Neural progenitor cell (in vitro differentiated cells): ENCODE data around the gene TTC6. TPM values are rescaled to one million over a fixed set of nuclear protein-coding genes. Genes with fewer than 3 reads are reported as not detected.
"Not testable (repeated sequence)": the region's sequence is repeated elsewhere in the genome, so short reads cannot be mapped to it uniquely, and the experiment has no call there.

Experiments used
- DNase-seq: peaks from one replicate; pipeline ENCODE4 v3.0.0-alpha.2; 2016; ENCODE audit warnings: low spot score
- H2AFZ ChIP-seq: fragments of 200-600 bp; sonication (generic); replicated peaks from 2 replicates; pipeline ENCODE4 v1.6.1; 2016; ENCODE audit warnings: antibody characterized with exemption
- H3F3A ChIP-seq: fragments of 200-600 bp; sonication (generic); 2 replicates; pipeline ENCODE4 v1.6.1; 2016; ENCODE audit warnings: antibody characterized with exemption, low read depth
- H3K27ac ChIP-seq: fragments of 200-600 bp; sonication (generic); 2 replicates; pipeline ENCODE4 v1.5.1; 2016; ENCODE audit warnings: mild to moderate bottlenecking
- H3K27me3 ChIP-seq: fragments of 200-600 bp; sonication (generic); 2 replicates; pipeline ENCODE4 v1.6.1; 2016; ENCODE audit warnings: mild to moderate bottlenecking, moderate library complexity
- H3K36me3 ChIP-seq: fragments of 200-600 bp; sonication (generic); 2 replicates; pipeline ENCODE4 v1.5.1; 2016
- H3K4me1 ChIP-seq: fragments of 200-600 bp; sonication (generic); 2 replicates; pipeline ENCODE4 v1.6.1; 2016; ENCODE audit warnings: mixed run types
- H3K4me2 ChIP-seq: fragments of 200-600 bp; sonication (generic); 2 replicates; pipeline ENCODE4 v1.6.1; 2016
- H3K4me3 ChIP-seq: fragments of 200-600 bp; sonication (generic); 2 replicates; pipeline ENCODE4 v1.5.1; 2016
- H3K79me2 ChIP-seq: fragments of 200-600 bp; sonication (generic); 2 replicates; pipeline ENCODE4 v1.6.1; 2016; ENCODE audit warnings: low read depth
- H3K9ac ChIP-seq: fragments of 200-600 bp; sonication (generic); 2 replicates; pipeline ENCODE4 v1.6.1; 2016
- H3K9me3 ChIP-seq: fragments of 200-600 bp; sonication (generic); 2 replicates; pipeline ENCODE4 v1.5.1; 2016; ENCODE audit warnings: low read depth
- H4K20me1 ChIP-seq: fragments of 200-600 bp; sonication (generic); 2 replicates; pipeline ENCODE4 v1.6.1; 2016; ENCODE audit warnings: low read depth
- H3K27ac Mint-ChIP-seq: 3 replicates; pipeline ENCODE4 v1.8.0; 2021; ENCODE audit warnings: mixed read lengths
- H3K27me3 Mint-ChIP-seq: 2 replicates; pipeline ENCODE4 v1.8.0; 2022; ENCODE audit warnings: low read depth, mild to moderate bottlenecking, inconsistent platforms, moderate library complexity, mixed read lengths; ENCODE audit not compliant: insufficient read depth
- H3K36me3 Mint-ChIP-seq: 3 replicates; pipeline ENCODE4 v1.8.0; 2021; ENCODE audit warnings: mixed read lengths
- H3K4me1 Mint-ChIP-seq: 3 replicates; pipeline ENCODE4 v1.8.0; 2021; ENCODE audit warnings: mixed read lengths
- H3K4me3 Mint-ChIP-seq: 3 replicates; pipeline ENCODE4 v1.8.0; 2021; ENCODE audit warnings: mild to moderate bottlenecking, moderate library complexity, mixed read lengths
- H3K9me3 Mint-ChIP-seq: 3 replicates; pipeline ENCODE4 v1.8.0; 2020; ENCODE audit warnings: mixed read lengths
- EZH2 ChIP-seq: fragments of 200-600 bp; sonication (generic); IDR thresholded peaks from 2 replicates; pipeline ENCODE4 v1.6.1; 2017; ENCODE audit warnings: antibody characterized with exemption, mild to moderate bottlenecking, moderate library complexity
- EZH2phosphoT487 ChIP-seq: fragments of 200-600 bp; sonication (generic); IDR thresholded peaks from 2 replicates; pipeline ENCODE4 v1.6.1; 2017; ENCODE audit warnings: antibody characterized with exemption
- total RNA-seq: library from RNA; depleted of rRNA; stranded (reverse); fragments of >200 nt; gene quantifications from 2 replicates; pipeline ENCODE4 v1.2.3, GENCODE V29; 2015; ENCODE audit warnings: low replicate concordance
- TF ChIP-seq, protein P1 (sequence below): fragments of 200-600 bp; sonication (generic); IDR thresholded peaks from 2 replicates; pipeline ENCODE4 v1.5.1; 2017; ENCODE audit warnings: antibody characterized with exemption, mild to moderate bottlenecking

Gene TTC6
- total RNA-seq, 1 donor from 2014 or later: 2.6 TPM

DNA sequence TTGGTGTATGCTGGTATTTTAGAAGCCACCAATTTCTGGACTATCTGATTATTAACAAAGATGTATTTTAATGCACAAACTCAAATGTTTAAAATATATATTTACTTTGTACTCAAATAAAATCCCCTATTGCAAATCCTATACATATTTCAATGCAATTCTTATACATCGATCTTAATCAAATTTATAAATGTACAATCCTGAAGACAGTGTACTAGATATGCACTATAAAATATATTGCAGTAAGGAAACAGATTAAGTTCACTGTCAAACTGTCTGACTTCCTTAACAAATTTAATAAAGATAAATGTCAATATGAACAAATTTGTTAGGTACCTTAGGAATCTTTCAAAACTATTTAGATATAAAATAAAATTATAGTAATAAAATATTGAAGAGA is 44.3 kb upstream of the TTC6 start:
- TF ChIP-seq EZH2 (no peak), EZH2phosphoT487 (no peak)
- TF ChIP-seq, protein P1, sequence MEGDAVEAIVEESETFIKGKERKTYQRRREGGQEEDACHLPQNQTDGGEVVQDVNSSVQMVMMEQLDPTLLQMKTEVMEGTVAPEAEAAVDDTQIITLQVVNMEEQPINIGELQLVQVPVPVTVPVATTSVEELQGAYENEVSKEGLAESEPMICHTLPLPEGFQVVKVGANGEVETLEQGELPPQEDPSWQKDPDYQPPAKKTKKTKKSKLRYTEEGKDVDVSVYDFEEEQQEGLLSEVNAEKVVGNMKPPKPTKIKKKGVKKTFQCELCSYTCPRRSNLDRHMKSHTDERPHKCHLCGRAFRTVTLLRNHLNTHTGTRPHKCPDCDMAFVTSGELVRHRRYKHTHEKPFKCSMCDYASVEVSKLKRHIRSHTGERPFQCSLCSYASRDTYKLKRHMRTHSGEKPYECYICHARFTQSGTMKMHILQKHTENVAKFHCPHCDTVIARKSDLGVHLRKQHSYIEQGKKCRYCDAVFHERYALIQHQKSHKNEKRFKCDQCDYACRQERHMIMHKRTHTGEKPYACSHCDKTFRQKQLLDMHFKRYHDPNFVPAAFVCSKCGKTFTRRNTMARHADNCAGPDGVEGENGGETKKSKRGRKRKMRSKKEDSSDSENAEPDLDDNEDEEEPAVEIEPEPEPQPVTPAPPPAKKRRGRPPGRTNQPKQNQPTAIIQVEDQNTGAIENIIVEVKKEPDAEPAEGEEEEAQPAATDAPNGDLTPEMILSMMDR: no peak
- no peaks in the 10 kb centered on the region for H3K27me3 ChIP-seq
- no peaks in the 10 kb centered on the region for H3K4me1 ChIP-seq
- no peak overlapping the region for H2AFZ ChIP-seq
- DNase-seq: no peak
- Mint-ChIP-seq H3K4me3 (no peak overlapping the region), H3K4me1 (no peaks in the 10 kb centered on the region), H3K36me3 (peaks cover 2% of the 10 kb centered on the region), H3K27me3 (peaks cover 5% of the 10 kb centered on the region), H3K9me3 (peaks cover 15% of the 10 kb centered on the region), H3K27ac (no peak overlapping the region)
- H3K9ac ChIP-seq: no peak overlapping the region
- no peak overlapping the region for H3K27ac ChIP-seq
- no peaks in the 10 kb centered on the region for H3F3A ChIP-seq
- H3K9me3 ChIP-seq: no peaks in the 10 kb centered on the region
- no peaks in the 10 kb centered on the region for H4K20me1 ChIP-seq
- no peak overlapping the region for H3K4me2 ChIP-seq
- no peak overlapping the region for H3K4me3 ChIP-seq
- H3K36me3 ChIP-seq: peaks cover 8% of the 10 kb centered on the region
- H3K79me2 ChIP-seq: no peaks in the 10 kb centered on the region

DNA sequence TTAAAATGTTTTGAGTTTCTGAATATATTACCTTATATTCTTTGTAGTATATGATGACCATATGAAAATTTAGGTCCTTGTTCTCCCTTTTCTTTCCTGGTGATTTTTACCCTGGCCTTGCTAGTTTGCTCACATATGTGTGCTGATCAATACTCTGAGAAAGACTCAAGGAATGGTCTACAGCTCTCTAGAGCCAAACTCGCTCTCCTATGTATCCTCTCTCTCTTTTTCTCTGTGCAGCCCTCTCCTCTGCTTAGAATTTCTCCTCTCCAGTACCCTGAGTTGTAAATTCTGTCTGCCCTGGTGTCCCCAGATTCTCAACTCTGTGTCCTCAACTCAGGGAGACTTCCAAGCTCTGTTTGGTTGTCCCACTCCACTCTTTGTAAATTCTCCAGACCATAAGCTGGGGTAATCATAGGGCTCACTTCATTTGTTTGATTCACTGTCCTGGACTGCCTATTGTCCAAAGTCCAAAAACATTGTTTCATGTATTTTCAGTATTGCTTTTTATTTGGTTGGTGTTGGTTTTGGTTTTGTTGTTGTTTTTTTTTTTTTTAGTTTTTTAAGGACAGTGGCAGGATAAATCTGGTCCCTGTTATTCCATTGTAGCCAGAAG is 41.4 kb upstream of the TTC6 start:
- Mint-ChIP-seq H3K9me3 (peaks cover 23% of the 10 kb centered on the region), H3K4me1 (peaks cover 2% of the 10 kb centered on the region), H3K27ac (no peak overlapping the region), H3K27me3 (peaks cover 5% of the 10 kb centered on the region), H3K36me3 (peaks cover 7% of the 10 kb centered on the region), H3K4me3 (no peak overlapping the region)
- no peak for DNase-seq
- Histone ChIP-seq H3K9me3 (no peaks in the 10 kb centered on the region), H3F3A (no peaks in the 10 kb centered on the region), H3K4me2 (no peak overlapping the region), H3K9ac (no peak overlapping the region), H3K36me3 (peaks cover 8% of the 10 kb centered on the region), H3K27me3 (no peaks in the 10 kb centered on the region), H2AFZ (no peak overlapping the region), H3K27ac (no peak overlapping the region), H4K20me1 (no peaks in the 10 kb centered on the region), H3K4me3 (no peak overlapping the region), H3K79me2 (no peaks in the 10 kb centered on the region), H3K4me1 (no peaks in the 10 kb centered on the region)
- TF ChIP-seq EZH2 (no peak), EZH2phosphoT487 (no peak)
- TF ChIP-seq, protein P1: no peak

DNA sequence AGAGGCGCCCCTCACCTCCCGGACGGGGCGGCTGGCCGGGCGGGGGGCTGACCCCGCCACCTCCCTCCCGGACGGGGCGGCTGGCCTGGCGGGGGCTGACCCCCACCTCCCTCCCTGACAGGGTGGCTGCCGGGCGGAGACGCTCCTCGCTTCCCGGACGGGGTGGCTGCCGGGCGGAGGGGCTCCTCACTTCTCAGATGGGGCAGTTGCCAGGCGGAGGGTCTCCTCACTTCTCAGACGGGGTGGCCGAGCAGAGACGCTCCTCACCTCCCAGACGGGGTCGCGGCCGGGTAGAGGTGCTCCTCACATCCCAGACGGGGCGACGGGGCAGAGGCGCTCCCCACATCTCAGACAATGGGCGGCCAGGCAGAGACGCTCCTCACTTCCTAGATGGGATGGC is 39.8 kb upstream of the TTC6 start:
- not testable (repeated sequence) for H4K20me1 ChIP-seq, H3K9ac ChIP-seq, H3K27me3 ChIP-seq, H3K36me3 Mint-ChIP-seq, H3K79me2 ChIP-seq, H3K4me2 ChIP-seq, H3K4me3 ChIP-seq, H3K4me3 Mint-ChIP-seq, H3K36me3 ChIP-seq, H3F3A ChIP-seq, H3K4me1 Mint-ChIP-seq, H3K27ac Mint-ChIP-seq, H3K4me1 ChIP-seq, H2AFZ ChIP-seq, H3K9me3 ChIP-seq, H3K27ac ChIP-seq, DNase-seq, H3K27me3 Mint-ChIP-seq
- peaks cover 23% of the 10 kb centered on the region for H3K9me3 Mint-ChIP-seq

DNA sequence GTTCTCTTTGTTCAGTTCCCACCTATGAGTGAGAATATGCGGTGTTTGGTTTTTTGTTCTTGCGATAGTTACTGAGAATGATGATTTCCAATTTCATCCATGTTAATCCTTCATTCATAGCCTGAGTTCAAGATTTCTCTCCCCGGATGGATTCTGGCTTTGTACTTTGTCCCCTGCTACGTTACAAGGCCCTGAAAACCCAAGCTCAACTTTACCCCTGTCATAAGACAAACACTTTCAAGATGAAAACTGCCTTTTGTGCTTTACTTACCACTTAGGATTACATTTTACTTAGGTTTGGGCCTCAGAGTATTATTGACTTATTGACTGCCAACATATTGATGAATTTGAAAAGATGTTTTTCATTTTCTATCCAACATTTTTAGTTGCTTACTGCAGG is 36.7 kb upstream of the TTC6 start:
- TF ChIP-seq EZH2phosphoT487 (no peak), EZH2 (no peak)
- TF ChIP-seq, protein P1: no peak
- H3K27me3 Mint-ChIP-seq: peaks cover 4% of the 10 kb centered on the region

More for the DNA sequence above, 36.7 kb upstream of the TTC6 start:
- no peak overlapping the region for H3K27ac Mint-ChIP-seq
- no peak overlapping the region for H3K4me3 Mint-ChIP-seq
- H3K36me3 Mint-ChIP-seq: peaks cover 7% of the 10 kb centered on the region
- no peak overlapping the region for H3K4me2 ChIP-seq
- H3K9me3 Mint-ChIP-seq: peaks cover 15% of the 10 kb centered on the region
- peaks cover 4% of the 10 kb centered on the region for H3K4me1 Mint-ChIP-seq
- H3K36me3 ChIP-seq: no peaks in the 10 kb centered on the region
- H3K9ac ChIP-seq: no peak overlapping the region
- DNase-seq: no peak
- no peaks in the 10 kb centered on the region for H3K4me1 ChIP-seq
- no peak overlapping the region for H3K4me3 ChIP-seq
- no peaks in the 10 kb centered on the region for H4K20me1 ChIP-seq
- H3K27me3 ChIP-seq: no peaks in the 10 kb centered on the region
- H3F3A ChIP-seq: no peaks in the 10 kb centered on the region
- H3K79me2 ChIP-seq: no peaks in the 10 kb centered on the region
- H3K27ac ChIP-seq: no peak overlapping the region
- no peak overlapping the region for H2AFZ ChIP-seq
- no peaks in the 10 kb centered on the region for H3K9me3 ChIP-seq
